HFF-Myc (cell line): ENCODE results near the gene TMEM220.
A peak's percentile ranks its signal among the peaks of the same experiment; 100 is the strongest.

Source experiments
- DNase-seq: peaks from one replicate; pipeline ENCODE4 v3.0.0-alpha.2; 2011; ENCODE audit warnings: low read depth; ENCODE audit errors: extremely low read depth
- H3K4me3 ChIP-seq: replicated peaks from 2 replicates; pipeline ENCODE4 v1.5.1; 2011; ENCODE audit warnings: low read depth, mild to moderate bottlenecking, control low read depth, low read length
- CTCF ChIP-seq: IDR thresholded peaks from 2 replicates; pipeline ENCODE4 v1.5.1; 2012; ENCODE audit warnings: mild to moderate bottlenecking, low read depth, low read length, control low read depth; ENCODE audit errors: missing control alignments

Gene TMEM220

GRCh38 chr17:10725262-10725661 lies 4.6 kb downstream of the TMEM220 start:
- TF ChIP-seq CTCF, result no peak
- DNase-seq, result no peak
- no peak overlapping the region for H3K4me3 ChIP-seq

- TF ChIP-seq CTCF, result no peak
- no peak overlapping the region for H3K4me3 ChIP-seq
- no peak for DNase-seq
Observed at GRCh38 chr17:10724546-10725195, 5.2 kb downstream of the TMEM220 start.

GRCh38 chr17:10718547-10718946 lies 11.3 kb downstream of the TMEM220 start:
- H3K4me3 ChIP-seq, result no peak overlapping the region
- TF ChIP-seq CTCF, result no peak
- DNase-seq, result no peak

- DNase-seq, result no peak
- no peak for TF ChIP-seq CTCF
- no peak overlapping the region for H3K4me3 ChIP-seq
Observed at GRCh38 chr17:10716218-10716617, 13.6 kb downstream of the TMEM220 start.

- DNase-seq, result no peak
- H3K4me3 ChIP-seq, result no peak overlapping the region
- no peak for TF ChIP-seq CTCF
Observed at GRCh38 chr17:10713318-10713717, 16.5 kb downstream of the TMEM220 start.

- TF ChIP-seq CTCF, result no peak
- no peak for DNase-seq
Observed at GRCh38 chr17:10705727-10706126, 24.1 kb downstream of the TMEM220 start.

GRCh38 chr17:10702574-10702973 lies 27.2 kb downstream of the TMEM220 start:
- no peak for TF ChIP-seq CTCF
- H3K4me3 ChIP-seq, result no peak overlapping the region
- peak; percentile 66 for DNase-seq

More at GRCh38 chr17:10705727-10706126, 24.1 kb downstream of the TMEM220 start:
- no peak overlapping the region for H3K4me3 ChIP-seq
